B cell (primary cell): Measurements from ENCODE around the gene ARHGEF7.

ENCODE experiments used
- EZH2 ChIP-seq: IDR thresholded peaks from 2 replicates; pipeline ENCODE4 v1.6.1; 2012; ENCODE audit warnings: borderline replicate concordance, low read depth, mild to moderate bottlenecking, moderate library complexity, low read length; ENCODE audit not compliant: insufficient read depth, poor library complexity, severe bottlenecking
- TF ChIP-seq, protein P1 (sequence below): fragments of 200-600 bp; IDR thresholded peaks from one replicate; pipeline ENCODE4 v1.8.0; 2022; ENCODE audit warnings: antibody characterized with exemption, mild to moderate bottlenecking

DNA sequence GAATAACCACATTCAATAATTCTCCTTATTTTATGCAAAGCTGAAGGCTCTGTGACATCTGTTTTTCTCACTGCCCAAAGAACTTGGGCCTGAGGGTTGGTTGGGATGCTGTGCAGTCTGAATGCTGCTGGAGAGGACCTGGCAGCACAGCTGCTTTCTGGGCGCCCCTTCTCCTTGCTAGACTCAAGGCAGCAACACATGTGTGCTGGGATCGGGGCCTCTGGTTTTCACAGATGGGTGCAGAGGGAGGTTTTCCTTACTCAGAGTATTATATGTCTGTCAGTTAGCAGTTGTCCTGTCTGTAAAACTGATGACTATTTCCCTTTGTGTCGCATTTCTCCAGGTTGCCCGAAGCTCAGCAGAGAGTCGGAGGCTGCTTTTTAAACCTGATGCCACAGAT is 152.1 kb downstream of the ARHGEF7 start:
- TF ChIP-seq, protein P1, sequence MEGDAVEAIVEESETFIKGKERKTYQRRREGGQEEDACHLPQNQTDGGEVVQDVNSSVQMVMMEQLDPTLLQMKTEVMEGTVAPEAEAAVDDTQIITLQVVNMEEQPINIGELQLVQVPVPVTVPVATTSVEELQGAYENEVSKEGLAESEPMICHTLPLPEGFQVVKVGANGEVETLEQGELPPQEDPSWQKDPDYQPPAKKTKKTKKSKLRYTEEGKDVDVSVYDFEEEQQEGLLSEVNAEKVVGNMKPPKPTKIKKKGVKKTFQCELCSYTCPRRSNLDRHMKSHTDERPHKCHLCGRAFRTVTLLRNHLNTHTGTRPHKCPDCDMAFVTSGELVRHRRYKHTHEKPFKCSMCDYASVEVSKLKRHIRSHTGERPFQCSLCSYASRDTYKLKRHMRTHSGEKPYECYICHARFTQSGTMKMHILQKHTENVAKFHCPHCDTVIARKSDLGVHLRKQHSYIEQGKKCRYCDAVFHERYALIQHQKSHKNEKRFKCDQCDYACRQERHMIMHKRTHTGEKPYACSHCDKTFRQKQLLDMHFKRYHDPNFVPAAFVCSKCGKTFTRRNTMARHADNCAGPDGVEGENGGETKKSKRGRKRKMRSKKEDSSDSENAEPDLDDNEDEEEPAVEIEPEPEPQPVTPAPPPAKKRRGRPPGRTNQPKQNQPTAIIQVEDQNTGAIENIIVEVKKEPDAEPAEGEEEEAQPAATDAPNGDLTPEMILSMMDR, result no peak
- TF ChIP-seq EZH2, result no peak
